Fibroblast of lung (primary cell): ENCODE measurements around the gene PUDP.

Experiments
- CTCF ChIP-seq, 2 donors: IDR thresholded peaks in 1 of 2; conservative IDR thresholded peaks in 1 of 2; 1 replicate in 1 of 2; 2 replicates in 1 of 2; pipeline ENCODE4 v1.5.1; 2011 to 2012; ENCODE audit warnings: low read length in 2 of 2, control low read depth in 1 of 2, inconsistent platforms in 1 of 2, low read depth in 1 of 2, mild to moderate bottlenecking in 1 of 2
- EZH2 ChIP-seq: IDR thresholded peaks from 2 replicates; pipeline ENCODE4 v1.5.1; 2012; ENCODE audit warnings: low read length, control low read depth, mild to moderate bottlenecking; ENCODE audit errors: missing control alignments

DNA sequence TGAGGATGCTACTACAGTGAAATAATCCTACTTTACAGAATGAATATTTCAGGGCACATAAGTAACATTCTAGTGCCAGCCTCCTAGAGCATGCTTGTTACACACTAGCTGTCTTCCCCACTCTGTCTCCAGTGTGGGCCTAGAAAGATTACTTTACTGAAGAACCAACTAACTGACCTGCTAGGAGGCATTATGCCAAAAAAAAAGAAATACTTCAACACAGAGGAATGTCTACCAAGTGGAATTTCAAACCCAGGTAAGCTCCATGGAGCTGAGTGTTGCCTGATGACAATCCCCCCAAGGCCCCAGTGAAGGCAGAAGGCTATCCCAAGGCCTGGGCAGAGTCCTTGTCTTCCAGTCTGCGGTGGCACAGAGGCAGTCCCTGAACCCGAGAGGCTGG lies 41.3 kb downstream of the PUDP start:
- no peak for TF ChIP-seq CTCF (conservative IDR thresholded peaks at IDR 0.05 in 1 of 2, IDR thresholded peaks at IDR 0.05 in 1 of 2; ENCODE audit: low read depth in 1 of 2, low read length in 2 of 2)
- no peak for TF ChIP-seq EZH2
